ENCODE data around the gene PGLYRP4. TPM values are rescaled to one million over a fixed set of nuclear protein-coding genes. Genes with fewer than 3 reads are reported as not detected.
"Not testable (repeated sequence)": the region's sequence is repeated elsewhere in the genome, so short reads cannot be mapped to it uniquely, and the experiment has no call there.

Gene PGLYRP4
- total and polyA plus RNA-seq, 2 experiments from 2014 or later: not detected

DNA sequence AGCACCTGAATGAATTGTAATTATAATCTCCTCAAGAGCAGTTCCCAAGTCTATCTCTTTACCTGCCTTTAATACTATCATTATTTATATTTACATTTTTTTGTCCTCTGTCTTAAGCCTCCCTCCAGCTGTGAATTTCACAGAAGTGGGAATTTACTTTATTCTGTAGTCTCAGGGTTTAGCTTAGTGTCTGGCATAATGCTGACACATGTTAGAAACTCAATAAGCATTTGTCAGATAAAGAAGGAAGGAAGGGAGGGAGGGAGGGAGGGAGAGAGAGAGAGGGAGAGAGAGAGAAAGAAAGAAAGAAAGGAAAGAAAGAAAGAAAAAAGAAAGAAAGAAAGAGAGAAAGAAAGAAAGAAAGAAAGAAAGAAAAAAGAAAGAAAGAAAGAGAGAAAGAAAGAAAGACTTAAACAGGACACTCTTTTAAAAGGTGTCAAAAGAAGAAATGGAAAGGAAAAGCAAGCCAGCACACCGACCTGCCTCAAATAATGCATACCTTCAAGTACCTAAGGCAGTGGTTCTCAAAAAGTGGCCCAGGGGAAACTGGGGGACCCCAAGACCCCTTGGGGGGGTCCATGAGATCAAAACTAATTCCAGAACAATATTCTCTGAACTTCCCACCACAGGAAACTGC is 1.8 kb upstream of the PGLYRP4 start:
- Histone ChIP-seq H3K4me1 (ENCODE audit: insufficient read depth) (no peaks in the 10 kb centered on the region), H3K27ac (no peak overlapping the region), H3F3A (ENCODE audit: insufficient read depth) (no peaks in the 10 kb centered on the region), H2AFZ (no peak overlapping the region), H3K79me2 (ENCODE audit: insufficient read depth) (no peaks in the 10 kb centered on the region), H3K4me2 (ENCODE audit: unreplicated experiment) (no peak overlapping the region), H3K4me3 (no peak overlapping the region), H3K9me3 (ENCODE audit: low read depth) (no peaks in the 10 kb centered on the region), H4K20me1 (ENCODE audit: insufficient read depth) (no peaks in the 10 kb centered on the region), H3K36me3 (ENCODE audit: low read depth) (no peaks in the 10 kb centered on the region), H3K9me2 (ENCODE audit: insufficient read depth) (no peaks in the 10 kb centered on the region), H3K9ac (no peak overlapping the region), H3K27me3 (replicated peaks; ENCODE audit: insufficient read depth) (peaks cover 40% of the 10 kb centered on the region)
- in situ Hi-C loops (cut with MboI): loop anchor here (25.0 kb wide), 1 partner anchor 387 kb away; the partner anchor contains the start of gene INTS3
- no peak for DNase-seq
- WGBS, 2 experiments (ENCODE audit: low coverage in 1 of 2, low lambda C conversion rate in 2 of 2, missing lambda C conversion rate in 2 of 2): 0 to 9% methylated on average over 1 of the region's 1 CpG
- TF ChIP-seq EZH2 (IDR thresholded peaks at IDR 0.05; ENCODE audit: insufficient read depth, poor library complexity, severe bottlenecking) (no peak), EZH2phosphoT487 (IDR thresholded peaks at IDR 0.05; ENCODE audit: insufficient read depth, low read depth) (no peak)

DNA sequence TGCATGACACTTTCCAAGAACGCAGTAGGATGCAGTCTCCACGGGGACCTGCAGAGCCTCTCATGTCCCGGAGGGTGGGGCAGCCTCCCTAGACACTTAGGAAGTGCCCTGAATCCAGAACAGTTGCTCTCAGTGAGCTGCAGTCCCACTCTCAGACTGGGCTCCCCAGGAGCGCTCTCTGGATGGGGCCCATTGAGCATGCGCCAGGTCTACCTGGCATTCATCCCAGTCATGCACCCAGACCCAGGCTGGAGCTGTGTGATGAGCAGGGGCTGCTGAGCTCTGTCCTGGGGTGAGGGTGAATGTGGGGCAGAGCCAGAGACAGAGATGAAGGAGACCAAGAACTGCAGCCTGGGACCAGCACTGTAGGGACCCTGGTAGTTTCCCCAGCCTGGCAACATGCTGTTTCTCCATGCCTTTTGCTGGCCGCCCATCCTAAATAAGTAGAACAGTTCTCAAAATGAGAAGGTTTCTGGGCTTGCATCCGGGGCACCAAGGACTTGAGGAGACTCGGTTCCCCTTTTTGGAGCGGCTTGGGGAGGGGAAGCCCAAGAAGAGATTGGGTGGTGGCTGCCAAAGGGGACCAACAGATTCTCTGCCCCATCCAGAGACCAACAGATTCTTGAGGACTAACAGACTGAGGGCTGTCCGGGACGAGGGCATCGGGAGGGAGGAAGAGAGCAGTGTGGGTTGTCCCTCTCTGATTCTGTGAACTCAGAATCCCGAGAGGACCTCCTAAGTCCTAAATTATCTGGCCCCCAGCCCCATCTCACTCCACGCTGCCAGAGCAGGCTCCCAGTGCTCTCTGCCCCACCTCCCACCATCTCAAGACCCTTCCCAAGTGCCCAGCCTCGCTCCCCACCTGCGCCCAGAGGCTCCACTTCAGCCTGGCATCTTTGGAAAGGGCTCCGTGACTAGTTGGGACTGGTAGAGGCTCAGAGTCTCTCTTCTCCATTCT is 1.0 kb upstream of the PGLYRP4 start:
- no peak for TF ChIP-seq EZH2phosphoT487 (IDR thresholded peaks at IDR 0.05; ENCODE audit: insufficient read depth, low read depth)
- TF ChIP-seq EZH2 (IDR thresholded peaks at IDR 0.05; ENCODE audit: insufficient read depth, poor library complexity, severe bottlenecking): no peak
- Histone ChIP-seq H3K36me3 (ENCODE audit: low read depth) (no peaks in the 10 kb centered on the region), H3F3A (ENCODE audit: insufficient read depth) (no peaks in the 10 kb centered on the region), H3K4me1 (ENCODE audit: insufficient read depth) (no peaks in the 10 kb centered on the region), H3K27ac (no peak overlapping the region), H3K79me2 (ENCODE audit: insufficient read depth) (no peaks in the 10 kb centered on the region), H3K4me3 (no peak overlapping the region), H3K27me3 (replicated peaks; ENCODE audit: insufficient read depth) (peaks cover 40% of the 10 kb centered on the region), H3K9me3 (ENCODE audit: low read depth) (no peaks in the 10 kb centered on the region), H2AFZ (no peak overlapping the region), H3K4me2 (ENCODE audit: unreplicated experiment) (no peak overlapping the region), H4K20me1 (ENCODE audit: insufficient read depth) (no peaks in the 10 kb centered on the region), H3K9ac (no peak overlapping the region), H3K9me2 (ENCODE audit: insufficient read depth) (no peaks in the 10 kb centered on the region)
- WGBS, 2 experiments (ENCODE audit: low coverage in 1 of 2, low lambda C conversion rate in 2 of 2, missing lambda C conversion rate in 2 of 2): 40 to 42% methylated on average over 16 to 17 of the region's 17 CpGs
- no peak for DNase-seq
- in situ Hi-C loops (cut with MboI): loop anchor here (25.0 kb wide), 1 partner anchor 388 kb away; the partner anchor contains the start of gene INTS3

DNA sequence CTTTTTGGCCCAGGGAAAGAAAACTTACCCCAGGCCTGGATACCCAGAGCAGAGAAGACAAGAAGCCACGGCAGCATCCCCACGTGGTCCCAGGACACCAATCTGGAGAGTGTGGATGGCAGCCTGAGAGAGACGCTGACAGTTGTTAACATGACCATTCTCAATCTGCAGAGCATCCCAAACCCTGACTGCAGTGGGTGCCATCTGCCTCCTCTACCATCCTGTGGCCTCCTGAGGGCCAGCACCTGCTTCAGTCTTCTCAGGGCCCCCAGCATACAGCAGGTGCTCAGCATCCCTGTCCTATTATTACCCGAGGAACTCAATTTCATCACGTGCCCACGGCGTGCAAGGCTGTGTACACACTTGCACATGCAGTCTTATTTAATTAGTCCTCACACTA is 785 bp downstream of the PGLYRP4 start:
- Histone ChIP-seq H3K9me2 (ENCODE audit: insufficient read depth) (no peaks in the 10 kb centered on the region), H3K27ac (no peak overlapping the region), H3F3A (ENCODE audit: insufficient read depth) (no peaks in the 10 kb centered on the region), H3K36me3 (ENCODE audit: low read depth) (no peaks in the 10 kb centered on the region), H4K20me1 (ENCODE audit: insufficient read depth) (no peaks in the 10 kb centered on the region), H3K4me3 (no peak overlapping the region), H3K4me2 (ENCODE audit: unreplicated experiment) (no peak overlapping the region), H3K4me1 (ENCODE audit: insufficient read depth) (no peaks in the 10 kb centered on the region), H3K9me3 (ENCODE audit: low read depth) (no peaks in the 10 kb centered on the region), H3K9ac (no peak overlapping the region), H3K79me2 (ENCODE audit: insufficient read depth) (no peaks in the 10 kb centered on the region), H3K27me3 (replicated peaks; ENCODE audit: insufficient read depth) (peaks cover 40% of the 10 kb centered on the region), H2AFZ (no peak overlapping the region)
- WGBS, 2 experiments (ENCODE audit: low coverage in 1 of 2, low lambda C conversion rate in 2 of 2, missing lambda C conversion rate in 2 of 2): 22 to 33% methylated on average over 7 of the region's 7 CpGs
- DNase-seq: no peak
- in situ Hi-C loops (cut with MboI): no loop called here
- TF ChIP-seq EZH2phosphoT487 (IDR thresholded peaks at IDR 0.05; ENCODE audit: insufficient read depth, low read depth) (no peak), EZH2 (IDR thresholded peaks at IDR 0.05; ENCODE audit: insufficient read depth, poor library complexity, severe bottlenecking) (no peak)

DNA sequence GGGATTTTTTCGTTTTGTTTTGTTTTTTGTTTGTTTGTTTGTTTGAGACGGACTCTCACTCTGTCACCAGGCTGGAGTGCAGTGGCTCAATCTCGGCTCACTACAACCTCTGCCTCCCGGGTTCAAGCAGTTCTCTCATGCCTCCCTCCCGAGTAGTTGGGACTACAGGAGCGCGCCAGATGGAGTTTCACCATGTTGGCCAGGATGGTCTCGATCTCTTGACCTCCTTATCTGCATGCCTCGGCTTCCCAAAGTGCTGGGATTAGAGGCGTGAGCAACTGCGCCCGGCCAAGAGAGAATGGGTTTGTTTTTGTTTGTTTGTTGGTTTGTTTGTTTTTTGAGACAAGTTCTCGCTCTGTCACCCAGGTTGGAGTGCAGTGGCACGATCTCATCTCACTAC is 1.6 kb downstream of the PGLYRP4 start:
- H3K27ac ChIP-seq; H3K36me3 ChIP-seq (ENCODE audit: low read depth); DNase-seq; H3K4me3 ChIP-seq; H3K4me1 ChIP-seq (ENCODE audit: insufficient read depth); H3K79me2 ChIP-seq (ENCODE audit: insufficient read depth); H3K4me2 ChIP-seq (ENCODE audit: unreplicated experiment); H4K20me1 ChIP-seq (ENCODE audit: insufficient read depth); H3K9me3 ChIP-seq (ENCODE audit: low read depth); H3K9ac ChIP-seq; H3F3A ChIP-seq (ENCODE audit: insufficient read depth); H3K9me2 ChIP-seq (ENCODE audit: insufficient read depth); H2AFZ ChIP-seq; in situ Hi-C loops (cut with MboI): not testable (repeated sequence)
- H3K27me3 ChIP-seq (replicated peaks; ENCODE audit: insufficient read depth): peaks cover 38% of the 10 kb centered on the region
- 58 to 62% methylated on average over 14 of the region's 14 CpGs for WGBS, 2 experiments (ENCODE audit: low coverage in 1 of 2, low lambda C conversion rate in 2 of 2, missing lambda C conversion rate in 2 of 2)
